Muscle layer of colon (tissue), 2 donors: ENCODE results near the gene CFL1.

Experiments
- H3K27ac ChIP-seq: one replicate; pipeline ENCODE4 v1.7.0; 2013; ENCODE audit warnings: low read depth, mild to moderate bottlenecking, low read length, moderate library complexity
- H3K27me3 ChIP-seq, 2 donors: one replicate each; pipeline ENCODE4 v1.7.0; 2013; ENCODE audit warnings: low read length in 2 of 2, mild to moderate bottlenecking in 2 of 2; ENCODE audit not compliant: insufficient read depth in 2 of 2, control insufficient read depth in 1 of 2
- H3K36me3 ChIP-seq: one replicate; pipeline ENCODE4 v1.7.0; 2013; ENCODE audit warnings: mild to moderate bottlenecking, low read length; ENCODE audit not compliant: insufficient read depth
- H3K4me1 ChIP-seq: one replicate; pipeline ENCODE4 v1.7.0; 2013; ENCODE audit warnings: mild to moderate bottlenecking, low read length; ENCODE audit not compliant: insufficient read depth
- H3K4me3 ChIP-seq, 2 donors: one replicate each; pipeline ENCODE4 v1.7.0; 2013; ENCODE audit warnings: low read length in 2 of 2, low read depth in 1 of 2, mild to moderate bottlenecking in 1 of 2, moderate library complexity in 1 of 2
- H3K9ac ChIP-seq: one replicate; pipeline ENCODE4 v1.7.0; 2013; ENCODE audit warnings: low read length
- H3K9me3 ChIP-seq: one replicate; pipeline ENCODE4 v1.7.0; 2013; ENCODE audit warnings: mild to moderate bottlenecking, low read length
- donor health status: abdominal sarcoma.
- donor health status: Adenocarcinoma of cecum.

CFL1 gene

DNA sequence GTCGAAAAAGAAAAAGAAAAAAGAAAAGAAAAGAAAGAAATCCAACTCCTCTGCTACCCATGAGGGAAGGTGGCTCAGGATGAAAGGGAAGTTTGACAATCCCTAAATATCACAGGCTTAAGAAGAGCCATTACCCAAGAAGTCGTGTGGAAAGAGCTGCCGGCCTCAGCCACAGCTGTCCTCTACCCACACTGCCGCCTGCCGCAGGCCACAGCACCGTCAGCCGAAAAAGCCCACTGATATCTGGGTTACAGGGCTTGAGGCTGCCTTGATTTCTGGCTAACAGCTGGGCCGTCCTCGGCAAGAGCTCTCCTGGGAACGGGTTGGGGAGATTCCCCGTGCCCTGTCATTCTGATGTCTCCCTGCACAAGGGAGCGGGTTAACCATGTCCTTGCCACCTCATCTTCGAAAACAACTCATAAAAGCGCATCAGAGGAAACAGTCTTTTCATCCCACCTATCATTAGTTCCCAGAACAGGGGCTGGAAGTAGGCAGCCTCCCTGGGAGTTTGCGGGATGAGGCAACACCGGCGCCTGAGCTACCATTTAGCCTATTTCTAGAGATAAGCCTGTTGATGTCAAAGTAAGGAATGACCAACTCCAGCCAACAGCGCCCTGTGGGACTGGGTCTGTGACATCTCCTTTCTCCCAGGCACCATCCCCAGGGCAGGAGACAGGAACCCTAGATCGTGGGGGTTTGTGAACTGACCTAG lies 46.1 kb downstream of the CFL1 start:
- H3K27ac ChIP-seq, result no peak overlapping the region

DNA sequence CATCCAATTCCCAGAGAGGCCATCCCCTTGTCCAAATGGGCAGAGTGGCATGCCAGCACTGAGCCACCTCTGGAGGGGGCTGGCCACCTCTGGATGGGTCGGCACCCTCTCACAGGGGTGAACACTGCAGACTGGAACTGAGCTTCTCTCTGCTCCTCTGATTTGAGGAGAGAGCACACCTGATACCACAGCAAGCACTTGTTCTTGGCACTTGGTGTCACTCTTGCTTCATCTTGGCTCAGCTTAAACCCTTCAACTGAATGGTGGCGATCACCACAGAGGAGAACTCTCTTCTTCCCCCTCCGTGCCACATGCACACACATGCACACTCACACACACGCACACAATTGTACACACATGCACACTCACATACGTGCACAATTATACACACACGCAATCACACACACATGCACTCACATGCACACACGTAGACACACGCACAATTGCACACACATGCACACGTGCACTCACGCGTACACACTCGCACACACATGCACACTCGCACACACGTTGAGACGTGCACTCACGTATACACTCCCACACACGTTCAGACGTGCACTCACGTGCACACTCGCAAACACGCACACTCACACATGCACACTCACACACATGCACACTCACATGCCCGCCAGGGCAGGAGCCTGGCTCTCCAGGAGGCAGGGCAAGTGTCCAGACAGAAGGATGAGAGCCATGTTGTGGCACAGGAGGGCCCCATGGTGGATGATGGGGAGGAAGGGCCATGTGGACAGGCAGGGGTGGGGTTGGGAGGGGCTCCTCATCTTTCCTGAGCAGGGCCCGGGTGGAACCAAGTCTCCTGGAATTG lies 47.7 kb downstream of the CFL1 start:
- Histone ChIP-seq H3K36me3 (no peaks in the 10 kb centered on the region), H3K27ac (no peak overlapping the region), H3K4me3 (no peak overlapping the region), H3K9me3 (no peaks in the 10 kb centered on the region), H3K27me3 (no peaks in the 10 kb centered on the region), H3K9ac (no peak overlapping the region), H3K4me1 (peaks cover 7% of the 10 kb centered on the region)

More for the DNA sequence above, 46.1 kb downstream of the CFL1 start:
- Histone ChIP-seq H3K9ac (no peak overlapping the region), H3K4me1 (peaks cover 11% of the 10 kb centered on the region), H3K27me3 (no peaks in the 10 kb centered on the region), H3K4me3 (no peak overlapping the region), H3K36me3 (no peaks in the 10 kb centered on the region), H3K9me3 (no peaks in the 10 kb centered on the region)

DNA sequence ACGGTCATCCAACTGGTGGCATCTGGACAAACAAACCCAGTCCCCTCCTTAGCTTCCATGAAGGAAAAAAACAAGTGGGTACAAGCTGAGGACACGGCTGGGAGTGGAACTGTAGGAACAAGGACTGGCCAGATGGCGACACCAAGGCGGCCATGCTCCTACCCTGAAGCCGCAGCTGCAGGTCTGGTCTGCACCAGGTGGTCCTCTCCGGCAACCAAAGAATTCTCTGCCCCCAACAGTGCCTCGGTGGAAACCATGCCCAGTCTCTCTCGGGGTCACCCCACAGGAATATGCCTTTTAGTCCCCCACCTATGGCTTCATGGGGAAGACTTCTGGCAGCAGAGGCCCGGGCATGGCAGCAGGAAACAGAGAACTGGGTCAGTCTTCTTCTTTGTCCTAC lies 48.5 kb downstream of the CFL1 start:
- Histone ChIP-seq H3K4me3 (no peak overlapping the region), H3K9ac (no peak overlapping the region), H3K4me1 (peaks cover 1% of the 10 kb centered on the region), H3K36me3 (no peaks in the 10 kb centered on the region), H3K27ac (no peak overlapping the region), H3K27me3 (peaks cover 0 to under 1% of the 10 kb centered on the region in 2 donors), H3K9me3 (no peaks in the 10 kb centered on the region)

DNA sequence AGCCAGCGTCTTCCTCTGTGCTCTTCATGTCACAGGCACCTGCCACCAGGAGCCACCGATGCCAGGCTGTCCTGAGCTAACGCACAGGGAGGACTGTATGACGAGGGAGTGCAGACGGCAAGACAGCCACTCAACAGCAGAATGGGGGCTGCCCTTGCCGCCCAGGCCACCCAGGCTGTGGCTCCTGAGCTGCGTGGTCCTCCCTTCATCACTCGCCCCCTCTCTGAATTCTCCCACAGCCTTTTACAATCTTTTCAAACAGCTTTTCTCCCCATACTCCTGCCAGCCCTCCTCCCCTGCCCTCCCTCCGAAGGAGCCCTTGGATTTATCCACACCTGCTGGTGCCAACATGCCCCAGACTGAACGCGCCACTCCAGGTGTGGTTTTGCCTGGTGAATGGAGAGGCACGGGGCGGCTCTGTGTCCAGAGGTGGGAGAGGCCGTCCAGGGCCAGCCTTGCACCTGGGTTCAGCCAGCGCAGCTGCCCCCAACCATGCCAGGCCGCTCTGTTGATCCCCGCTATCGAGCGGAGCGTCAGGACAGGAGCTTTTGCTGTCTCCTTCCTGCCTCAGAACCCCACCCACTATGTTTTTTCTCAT lies 49.1 kb downstream of the CFL1 start:
- no peak overlapping the region for H3K27ac ChIP-seq
- H3K27me3 ChIP-seq, result peaks cover 4 to 7% of the 10 kb centered on the region in 2 donors
- H3K4me1 ChIP-seq, result no peaks in the 10 kb centered on the region
- no peak overlapping the region for H3K9ac ChIP-seq
- H3K9me3 ChIP-seq, result no peaks in the 10 kb centered on the region
- H3K4me3 ChIP-seq, result no peak overlapping the region
- no peaks in the 10 kb centered on the region for H3K36me3 ChIP-seq

DNA sequence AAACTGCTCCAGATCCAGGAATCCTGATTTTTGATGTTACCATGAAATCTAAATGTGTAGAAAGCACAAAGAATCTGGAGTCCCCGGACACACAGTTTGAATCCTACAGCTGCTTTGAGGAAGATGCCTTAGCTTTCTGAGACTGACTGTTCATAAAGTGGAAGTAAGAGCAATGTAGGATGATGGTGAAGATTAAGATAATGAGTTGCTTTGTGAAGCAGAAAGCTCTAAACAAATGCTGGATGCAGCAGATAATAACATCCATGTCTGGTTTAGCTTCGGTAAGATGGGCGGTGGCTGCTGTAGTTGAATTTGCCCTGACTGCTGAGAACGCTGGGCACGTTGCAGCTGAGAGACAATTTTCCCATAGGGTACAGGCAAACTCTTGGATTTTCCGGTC lies 51.0 kb downstream of the CFL1 start:
- no peaks in the 10 kb centered on the region for H3K4me1 ChIP-seq
- no peak overlapping the region for H3K27ac ChIP-seq

More for the DNA sequence above, 51.0 kb downstream of the CFL1 start:
- no peak overlapping the region for H3K9ac ChIP-seq
- H3K27me3 ChIP-seq, result peaks cover 13 to 23% of the 10 kb centered on the region in 2 donors
- no peak overlapping the region for H3K4me3 ChIP-seq
- H3K9me3 ChIP-seq, result no peaks in the 10 kb centered on the region
- H3K36me3 ChIP-seq, result no peaks in the 10 kb centered on the region
